GM10847 (cell line): Measurements from ENCODE around the gene CYP3A5.

Experiments used
- POLR2A ChIP-seq: IDR thresholded peaks from 2 replicates; pipeline ENCODE4 v1.6.1; 2011; ENCODE audit not compliant: insufficient read length; ENCODE audit errors: extremely low read depth

CYP3A5 gene

GRCh38 chr7:99644431-99644830, 35.4 kb downstream of the CYP3A5 start:
- no peak for TF ChIP-seq POLR2A

GRCh38 chr7:99643464-99643863, 36.3 kb downstream of the CYP3A5 start:
- no peak for TF ChIP-seq POLR2A

- TF ChIP-seq POLR2A: no peak
These were observed 37.8 kb downstream of the CYP3A5 start for GRCh38 chr7:99642027-99642426.

- no peak for TF ChIP-seq POLR2A
These were observed 40.5 kb downstream of the CYP3A5 start for GRCh38 chr7:99639267-99639666.

GRCh38 chr7:99638731-99639130, 41.1 kb downstream of the CYP3A5 start:
- TF ChIP-seq POLR2A: no peak

GRCh38 chr7:99631295-99632109, 48.3 kb downstream of the CYP3A5 start:
- TF ChIP-seq POLR2A: no peak

- TF ChIP-seq POLR2A: no peak
These were observed 50.2 kb downstream of the CYP3A5 start for GRCh38 chr7:99629643-99630042.

- TF ChIP-seq POLR2A: no peak
These were observed 51.0 kb downstream of the CYP3A5 start for GRCh38 chr7:99628471-99629465.

GRCh38 chr7:99627513-99627912, 52.3 kb downstream of the CYP3A5 start:
- no peak for TF ChIP-seq POLR2A

GRCh38 chr7:99626661-99627060, 53.1 kb downstream of the CYP3A5 start:
- no peak for TF ChIP-seq POLR2A

- TF ChIP-seq POLR2A: no peak
These were observed 53.8 kb downstream of the CYP3A5 start for GRCh38 chr7:99625961-99626360.

GRCh38 chr7:99625321-99625720, 54.5 kb downstream of the CYP3A5 start:
- no peak for TF ChIP-seq POLR2A

- TF ChIP-seq POLR2A: no peak
These were observed 55.3 kb downstream of the CYP3A5 start for GRCh38 chr7:99624484-99624883.

- no peak for TF ChIP-seq POLR2A
These were observed 55.9 kb downstream of the CYP3A5 start for GRCh38 chr7:99623702-99624447.

- TF ChIP-seq POLR2A: no peak
These were observed 56.6 kb downstream of the CYP3A5 start for GRCh38 chr7:99623091-99623693.
